Activated gamma-delta T cell (primary cell): Measurements from ENCODE around the gene TGFA.

Experiments used
- DNase-seq: peaks from one replicate; lab custom pipeline; 2025; lab: John Stamatoyannopoulos, UW

TGFA gene

DNA sequence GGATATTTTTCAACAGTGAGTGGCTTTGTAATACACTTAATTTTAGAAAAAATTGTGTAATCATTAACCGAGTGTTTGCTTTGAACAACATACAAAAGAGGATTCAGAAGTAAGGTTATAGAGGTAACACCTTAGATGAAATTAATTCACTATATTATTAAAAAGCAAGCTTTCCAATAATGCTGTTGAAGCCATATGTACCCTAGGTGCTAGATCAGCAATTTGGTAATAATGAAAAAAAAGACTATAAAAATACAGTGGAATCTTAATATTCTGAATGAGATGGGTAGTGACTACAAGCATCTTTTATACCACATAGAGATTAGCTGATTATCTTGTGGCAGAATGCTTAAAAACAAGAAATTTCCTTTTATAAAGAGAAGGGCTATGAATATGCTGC lies 136.6 kb downstream of the TGFA start:
- no peak for DNase-seq

DNA sequence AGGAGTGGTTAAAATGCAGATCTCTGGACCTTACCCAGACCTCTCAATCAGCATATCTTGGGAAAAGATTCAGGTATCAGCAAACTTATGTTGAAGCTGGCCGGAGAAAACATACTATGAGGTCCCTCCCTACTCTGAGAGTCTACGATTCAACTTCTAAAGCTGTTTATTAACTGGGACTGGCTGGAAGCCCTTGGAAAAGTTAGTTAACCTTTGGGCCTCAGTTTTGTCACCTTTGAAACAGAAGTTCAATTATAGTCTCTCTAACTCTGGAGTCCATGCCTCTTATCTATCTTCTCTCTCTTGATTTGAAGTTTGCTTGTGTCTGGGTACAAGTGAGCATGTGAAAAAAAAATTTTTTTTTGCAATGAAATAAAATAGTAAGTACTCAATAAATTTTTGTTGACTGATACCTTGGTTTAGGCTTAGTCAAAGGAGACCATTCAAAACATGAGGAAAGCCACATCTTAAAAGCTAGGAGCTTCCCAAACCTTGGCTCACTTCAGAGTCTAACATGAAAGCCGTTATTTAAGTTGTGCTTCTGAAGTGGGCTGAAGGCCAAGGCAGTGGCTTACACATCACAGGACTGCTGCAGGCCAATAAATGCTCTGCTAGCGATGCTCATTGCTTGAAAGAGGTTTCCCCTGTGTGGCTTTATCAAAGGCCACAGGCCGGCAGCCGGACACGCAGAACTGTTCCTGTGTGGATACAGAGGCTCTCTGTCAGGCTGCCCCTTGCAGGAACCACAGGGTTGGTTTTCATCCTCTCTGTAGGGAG lies 141.1 kb downstream of the TGFA start:
- DNase-seq, result no peak

DNA sequence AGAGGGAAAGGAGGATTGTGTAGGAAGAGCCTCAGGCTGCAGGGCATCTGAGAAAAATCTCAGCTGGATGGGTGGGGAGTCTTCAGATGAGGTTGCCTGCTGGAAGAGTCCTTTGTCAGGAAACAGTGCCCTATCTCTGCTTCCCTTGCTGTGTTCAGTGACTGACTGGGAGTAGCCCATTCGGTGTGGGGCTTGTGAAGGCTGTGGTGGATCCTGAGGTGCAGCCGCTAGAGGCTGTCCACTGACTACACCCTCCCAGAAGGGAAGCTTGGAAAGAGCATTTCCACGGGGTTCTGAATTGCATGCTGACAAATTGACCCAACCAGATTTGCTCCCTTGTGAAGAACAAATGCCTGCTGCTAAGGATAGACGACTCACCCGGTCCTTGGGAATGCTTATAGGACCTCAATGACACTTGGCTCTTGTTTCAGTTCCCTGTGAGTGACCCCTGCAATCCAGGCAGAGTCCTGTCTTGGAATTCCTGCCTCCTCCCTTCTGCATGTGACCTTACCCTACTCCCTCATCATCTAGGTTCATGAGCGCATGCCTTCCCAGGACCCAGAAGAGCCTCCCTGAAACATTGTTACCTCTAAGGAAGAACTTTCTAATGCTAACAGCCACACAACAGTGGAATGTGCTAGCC lies 142.0 kb downstream of the TGFA start:
- no peak for DNase-seq

DNA sequence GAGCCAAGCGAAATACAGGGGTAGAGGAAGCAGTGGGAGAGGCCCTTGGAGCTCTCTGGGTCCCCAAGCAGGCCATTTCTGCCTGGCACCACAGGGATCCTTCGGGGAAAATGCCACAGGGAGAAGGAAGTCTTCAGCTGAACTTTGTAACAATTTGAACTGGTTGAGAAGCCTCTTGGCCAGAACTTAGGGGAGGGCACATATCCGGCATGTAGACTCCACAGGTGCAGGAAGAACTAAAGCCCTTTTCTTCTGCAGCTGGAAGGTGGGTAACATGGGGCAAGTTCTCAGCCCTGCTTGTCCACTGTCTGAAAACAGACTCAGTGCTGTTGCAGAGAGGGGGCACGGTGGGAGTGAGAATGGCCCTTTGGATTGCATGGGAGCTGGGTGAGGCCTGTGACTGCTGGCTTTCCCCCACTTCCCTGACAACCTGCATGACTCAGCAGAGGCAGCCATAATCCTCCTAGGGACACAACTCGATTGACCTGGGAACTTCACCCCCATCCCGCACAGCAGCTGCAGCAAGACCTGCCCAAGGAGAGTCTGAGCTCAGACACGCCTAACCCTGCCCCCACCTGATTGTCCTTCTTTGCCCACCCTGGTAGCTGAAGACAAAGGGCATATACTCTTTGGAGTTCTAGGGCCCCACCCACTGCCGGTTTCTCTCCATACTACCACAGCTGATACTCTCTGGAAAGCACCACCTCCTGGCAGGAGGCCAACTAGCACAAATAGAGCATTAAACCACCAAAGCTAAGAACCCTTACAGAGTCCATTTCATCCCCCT lies 150.2 kb downstream of the TGFA start:
- DNase-seq, result no peak

DNA sequence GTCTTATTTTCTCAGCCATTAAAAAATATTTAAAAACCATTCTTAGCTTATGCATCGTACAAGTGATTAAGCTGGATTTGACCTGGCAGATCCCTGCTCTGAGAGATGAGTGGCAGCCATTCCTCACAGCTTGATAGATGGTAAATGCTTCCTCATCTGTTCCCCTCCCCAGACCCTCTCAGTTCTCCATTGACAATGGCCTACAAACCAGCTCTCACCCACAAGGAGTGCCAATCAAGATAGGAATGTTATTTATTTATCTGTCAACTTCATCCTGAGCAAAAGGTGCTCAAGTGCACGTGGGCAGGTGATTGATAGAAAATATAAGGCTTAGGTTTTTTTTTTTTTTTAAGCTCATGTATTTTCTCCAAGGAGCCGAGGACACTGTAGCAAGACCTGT lies 153.1 kb downstream of the TGFA start:
- no peak for DNase-seq

- DNase-seq, result no peak
Observed at GRCh38 chr2:70399046-70399445, 154.6 kb downstream of the TGFA start.
